ENCODE measurements around the gene XPOT. TPM values are rescaled to one million over a fixed set of nuclear protein-coding genes. Genes with fewer than 3 reads are reported as not detected.

Gene XPOT
- total RNA-seq, 2 donors from 2014 or later: 284 to 325 TPM

GRCh38 chr12:64440100-64440499, 35.9 kb downstream of the XPOT start:
- no peak for DNase-seq
- no peak for ATAC-seq (replicated peaks in 1 of 2)
- Mint-ChIP-seq H3K9me3 (no peaks in the 10 kb centered on the region), H3K27ac (peak overlapping the region; percentile 15), H3K4me3 (no peak overlapping the region), H3K4me1 (ENCODE audit: low read depth) (peaks cover 17% of the 10 kb centered on the region), H3K27me3 (ENCODE audit: low read depth) (no peaks in the 10 kb centered on the region), H3K36me3 (ENCODE audit: insufficient read depth in 2 of 2) (peaks cover 16 to 66% of the 10 kb centered on the region in 2 donors)

- peak overlapping the region; percentile 72 for H3K27ac Mint-ChIP-seq
- H3K4me1 Mint-ChIP-seq (ENCODE audit: low read depth): peaks cover 26% of the 10 kb centered on the region
- ATAC-seq (replicated peaks in 1 of 2) (peak in 1 of 2 donors; percentile 65), DNase-seq (no peak)
- H3K4me3 Mint-ChIP-seq: no peak overlapping the region
- peaks cover 11 to 47% of the 10 kb centered on the region in 2 donors for H3K36me3 Mint-ChIP-seq (ENCODE audit: insufficient read depth in 2 of 2)
- H3K27me3 Mint-ChIP-seq (ENCODE audit: low read depth): no peaks in the 10 kb centered on the region
- H3K9me3 Mint-ChIP-seq: no peaks in the 10 kb centered on the region
These were observed 41.3 kb downstream of the XPOT start for GRCh38 chr12:64445490-64445889.

- Mint-ChIP-seq H3K27ac (peak overlapping the region; percentile 10), H3K36me3 (ENCODE audit: insufficient read depth in 2 of 2) (peaks cover 11 to 41% of the 10 kb centered on the region in 2 donors), H3K27me3 (ENCODE audit: low read depth) (no peaks in the 10 kb centered on the region), H3K9me3 (no peaks in the 10 kb centered on the region), H3K4me3 (no peak overlapping the region), H3K4me1 (ENCODE audit: low read depth) (peaks cover 34% of the 10 kb centered on the region)
- DNase-seq (no peak), ATAC-seq (replicated peaks in 1 of 2) (no peak)
These were observed 42.1 kb downstream of the XPOT start for GRCh38 chr12:64446295-64446694.

DNA sequence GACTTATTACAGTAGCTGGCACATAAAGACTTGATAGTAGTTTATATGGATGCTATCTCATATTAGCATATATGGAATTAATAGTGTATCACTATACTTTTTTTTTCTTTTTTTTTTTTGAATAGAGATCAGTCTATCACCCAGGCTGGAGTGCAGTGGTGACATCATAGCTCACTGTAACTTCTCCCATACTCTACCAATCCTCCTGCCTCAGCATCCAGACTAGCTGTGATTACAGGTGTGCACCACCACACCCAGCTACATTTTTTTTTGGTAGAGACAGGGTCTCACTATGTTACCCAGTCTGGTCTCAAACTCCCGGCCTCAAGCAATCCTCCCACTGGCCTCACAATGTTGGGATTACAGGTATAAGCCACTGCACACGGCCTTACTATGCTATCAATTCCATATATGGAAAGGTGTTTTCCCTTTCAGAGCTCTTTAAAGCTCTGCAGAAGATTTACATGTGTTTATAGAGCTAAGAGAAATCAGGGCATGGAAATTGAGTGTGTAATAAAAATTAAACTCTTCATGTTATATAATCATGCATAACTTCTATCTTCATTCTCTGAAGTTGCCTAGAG, 46.0 kb downstream of the XPOT start:
- no peaks in the 10 kb centered on the region for H3K9me3 Mint-ChIP-seq
- peak overlapping the region; percentile 94 for H3K27ac Mint-ChIP-seq
- no peak for DNase-seq
- no peak for ATAC-seq (replicated peaks in 1 of 2)
- H3K36me3 Mint-ChIP-seq (ENCODE audit: insufficient read depth in 2 of 2): peaks cover 11 to 17% of the 10 kb centered on the region in 2 donors
- no peaks in the 10 kb centered on the region for H3K27me3 Mint-ChIP-seq (ENCODE audit: low read depth)
- H3K4me3 Mint-ChIP-seq: peak overlapping the region in 1 of 2 donors; percentile 97
- H3K4me1 Mint-ChIP-seq (ENCODE audit: low read depth): peaks cover 36% of the 10 kb centered on the region

DNA sequence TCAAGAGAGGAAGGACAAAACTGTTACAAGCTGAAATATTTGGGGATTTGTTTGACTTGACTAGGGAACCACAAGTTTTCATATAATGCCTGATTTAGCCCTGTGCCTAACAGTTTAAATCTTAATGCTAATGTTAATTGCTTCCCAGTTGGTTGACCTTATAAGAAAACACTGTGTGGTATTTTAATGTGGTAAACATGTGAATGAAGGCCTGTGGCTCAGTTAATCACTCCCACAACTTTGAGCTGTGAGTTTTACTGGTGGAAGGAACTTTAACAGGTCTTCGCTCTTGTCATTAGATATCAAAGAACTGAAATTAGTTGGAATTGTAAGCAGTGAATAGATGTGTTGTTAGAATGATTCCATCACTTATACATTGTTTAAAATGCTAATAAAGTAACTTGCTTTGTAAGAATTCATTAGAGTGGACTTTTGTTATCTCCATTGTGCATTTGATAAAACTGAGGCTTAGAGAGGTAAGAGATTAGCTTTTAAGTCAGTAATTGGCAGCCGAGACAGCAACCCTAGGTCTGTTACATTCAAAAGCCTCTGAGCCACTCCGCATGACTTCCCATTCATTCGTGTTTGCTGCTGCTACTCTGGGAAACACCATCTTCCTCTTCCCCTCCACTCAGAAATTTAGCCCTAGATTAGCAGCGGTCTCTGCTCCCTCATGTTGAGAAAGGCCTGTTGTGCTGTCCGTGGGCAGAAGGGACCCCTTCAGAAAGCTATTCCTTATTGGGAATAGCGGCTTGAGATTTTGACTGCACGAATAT, 46.7 kb downstream of the XPOT start:
- ATAC-seq (replicated peaks in 1 of 2) (no peak), DNase-seq (no peak)
- Mint-ChIP-seq H3K4me3 (peak overlapping the region; percentile 93 to 97), H3K4me1 (ENCODE audit: low read depth) (peaks cover 40% of the 10 kb centered on the region), H3K36me3 (ENCODE audit: insufficient read depth in 2 of 2) (peaks cover 12 to 17% of the 10 kb centered on the region in 2 donors), H3K27me3 (ENCODE audit: low read depth) (no peaks in the 10 kb centered on the region), H3K9me3 (no peaks in the 10 kb centered on the region), H3K27ac (peak overlapping the region; percentile 94)

DNA sequence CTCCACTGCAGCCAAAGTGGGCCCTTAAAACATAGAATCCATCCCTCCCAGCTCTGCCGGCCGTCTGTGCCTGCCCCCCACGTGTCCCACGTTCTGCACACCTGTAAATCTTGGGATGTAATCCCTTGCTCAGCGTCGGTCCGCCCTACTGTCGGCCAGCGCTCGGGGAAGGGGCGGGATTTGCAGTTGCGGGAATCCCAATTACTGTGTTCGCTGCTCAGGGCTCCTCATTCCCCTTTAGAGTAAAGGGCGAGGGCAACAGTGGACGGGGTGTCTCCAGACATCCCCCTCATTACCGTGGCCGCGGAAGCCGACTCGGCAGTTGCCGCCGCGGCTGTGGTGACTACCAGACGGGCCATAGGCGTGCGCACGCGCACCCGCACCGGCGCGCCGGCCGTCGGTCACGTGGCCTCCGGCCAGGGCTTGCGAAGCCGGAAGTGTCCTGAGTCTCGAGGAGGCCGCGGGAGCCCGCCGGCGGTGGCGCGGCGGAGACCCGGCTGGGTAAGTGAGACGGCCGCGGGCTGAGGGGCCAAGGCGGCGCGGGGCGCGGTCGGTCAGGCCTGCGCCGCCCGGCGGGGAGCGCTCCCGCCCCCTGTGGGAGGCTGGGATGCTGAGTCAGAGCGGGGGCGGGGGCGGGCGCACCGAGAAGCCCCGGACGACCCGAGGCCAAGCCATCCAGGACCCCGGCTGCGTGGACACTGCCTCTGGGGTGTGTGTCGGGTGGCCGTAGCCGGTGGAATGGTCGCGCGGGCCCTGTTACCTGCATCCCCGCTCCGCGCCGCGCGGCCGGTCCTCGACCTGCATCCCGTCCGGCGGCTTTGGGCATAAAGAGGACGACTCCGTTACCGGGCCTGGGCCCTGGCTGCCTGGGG, 47.7 kb downstream of the XPOT start, which contains the start of gene TBK1:
TBK1 (plus strand) TSS at position 434 of the 872 bp plus-strand sequence. CDS start 3,751 bp downstream, outside the sequence.
- no peaks in the 10 kb centered on the region for H3K27me3 Mint-ChIP-seq (ENCODE audit: low read depth)
- peak within 1 kb of the TSS; percentile 99 for H3K27ac Mint-ChIP-seq
- H3K4me1 Mint-ChIP-seq (ENCODE audit: low read depth): peaks cover 49% of the 10 kb centered on the region
- H3K9me3 Mint-ChIP-seq: no peaks in the 10 kb centered on the region
- peak; percentile 76 to 83 for DNase-seq
- peaks cover 9 to 10% of the 10 kb centered on the region in 2 donors for H3K36me3 Mint-ChIP-seq (ENCODE audit: insufficient read depth in 2 of 2)
- ATAC-seq (replicated peaks in 1 of 2): peak; percentile 83 to 85
- H3K4me3 Mint-ChIP-seq: peak within 1 kb of the TSS; percentile 93 to 99

GRCh38 chr12:64452559-64453329, 48.6 kb downstream of the XPOT start:
- Mint-ChIP-seq H3K27me3 (ENCODE audit: low read depth) (no peaks in the 10 kb centered on the region), H3K9me3 (no peaks in the 10 kb centered on the region)

GRCh38 chr12:64455506-64455905, 51.3 kb downstream of the XPOT start:
- ATAC-seq (replicated peaks in 1 of 2) (no peak), DNase-seq (no peak)
- no peaks in the 10 kb centered on the region for H3K27me3 Mint-ChIP-seq (ENCODE audit: low read depth)
- H3K36me3 Mint-ChIP-seq (ENCODE audit: insufficient read depth in 2 of 2): peaks cover 9 to 11% of the 10 kb centered on the region in 2 donors
- H3K4me3 Mint-ChIP-seq: peak overlapping the region in 1 of 2 donors; percentile 67
- H3K4me1 Mint-ChIP-seq (ENCODE audit: low read depth): peaks cover 67% of the 10 kb centered on the region
- peak overlapping the region; percentile 95 for H3K27ac Mint-ChIP-seq
- H3K9me3 Mint-ChIP-seq: no peaks in the 10 kb centered on the region

More at GRCh38 chr12:64452559-64453329, 48.6 kb downstream of the XPOT start:
- peak overlapping the region; percentile 92 to 99 for H3K4me3 Mint-ChIP-seq
- DNase-seq (no peak), ATAC-seq (replicated peaks in 1 of 2) (peak in 1 of 2 donors; percentile 12)
- H3K4me1 Mint-ChIP-seq (ENCODE audit: low read depth): peaks cover 57% of the 10 kb centered on the region
- peak overlapping the region; percentile 99 for H3K27ac Mint-ChIP-seq
- H3K36me3 Mint-ChIP-seq (ENCODE audit: insufficient read depth in 2 of 2): peaks cover 9% of the 10 kb centered on the region in 2 donors

DNA sequence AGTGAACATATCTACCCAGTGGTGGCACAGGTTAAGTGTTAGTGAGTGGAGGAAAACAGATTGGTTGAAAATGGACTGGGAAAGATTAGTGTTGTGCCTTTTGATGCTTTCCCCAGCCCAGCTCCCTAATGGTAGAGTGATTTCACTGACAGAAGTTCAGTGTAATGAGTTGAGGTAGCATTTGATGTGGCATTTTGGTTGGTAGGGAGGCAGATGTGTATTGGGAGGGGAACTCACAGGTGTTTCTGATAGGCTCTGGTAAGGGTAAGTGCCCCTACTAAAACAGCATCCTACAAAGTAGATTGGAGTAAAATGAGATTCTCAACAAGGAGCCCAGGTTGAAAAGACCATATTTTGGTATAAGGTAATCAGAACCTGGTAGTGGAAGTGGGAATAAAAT, 51.9 kb downstream of the XPOT start:
- H3K4me3 Mint-ChIP-seq: peak overlapping the region in 1 of 2 donors; percentile 67

GRCh38 chr12:64457032-64457431, 52.8 kb downstream of the XPOT start:
- peak overlapping the region in 1 of 2 donors; percentile 76 for H3K4me3 Mint-ChIP-seq

More for the DNA sequence above, 51.9 kb downstream of the XPOT start:
- H3K4me1 Mint-ChIP-seq (ENCODE audit: low read depth): peaks cover 61% of the 10 kb centered on the region
- H3K36me3 Mint-ChIP-seq (ENCODE audit: insufficient read depth in 2 of 2): peaks cover 10 to 15% of the 10 kb centered on the region in 2 donors
- no peak for DNase-seq
- no peaks in the 10 kb centered on the region for H3K27me3 Mint-ChIP-seq (ENCODE audit: low read depth)
- ATAC-seq (replicated peaks in 1 of 2): no peak
- no peaks in the 10 kb centered on the region for H3K9me3 Mint-ChIP-seq
- H3K27ac Mint-ChIP-seq: peak overlapping the region; percentile 95

DNA sequence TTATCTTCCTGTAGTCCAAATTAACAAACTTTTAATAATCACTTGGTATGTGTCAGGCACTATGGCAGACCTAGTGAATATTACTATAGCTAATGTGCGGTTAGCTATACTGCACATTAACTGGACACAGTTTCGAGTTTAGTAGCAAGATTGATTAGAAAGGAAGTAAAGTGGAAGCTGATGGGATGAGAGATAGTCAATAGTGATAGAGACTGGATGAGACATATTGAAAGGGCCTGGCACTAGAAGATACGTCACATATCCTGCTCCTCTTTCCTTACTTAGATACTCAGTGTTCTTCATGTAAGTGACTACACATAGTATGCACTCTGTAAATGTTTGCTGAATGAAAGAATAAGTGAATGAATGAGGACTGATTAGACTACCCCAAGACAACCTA, 53.3 kb downstream of the XPOT start:
- H3K4me1 Mint-ChIP-seq (ENCODE audit: low read depth): peaks cover 54% of the 10 kb centered on the region
- no peaks in the 10 kb centered on the region for H3K9me3 Mint-ChIP-seq
- H3K27ac Mint-ChIP-seq: peak overlapping the region; percentile 95
- no peaks in the 10 kb centered on the region for H3K27me3 Mint-ChIP-seq (ENCODE audit: low read depth)
- ATAC-seq (replicated peaks in 1 of 2) (peak; percentile 17 to 61), DNase-seq (no peak)
- H3K4me3 Mint-ChIP-seq: peak overlapping the region in 1 of 2 donors; percentile 76
- peaks cover 12 to 19% of the 10 kb centered on the region in 2 donors for H3K36me3 Mint-ChIP-seq (ENCODE audit: insufficient read depth in 2 of 2)

More at GRCh38 chr12:64457032-64457431, 52.8 kb downstream of the XPOT start:
- no peaks in the 10 kb centered on the region for H3K27me3 Mint-ChIP-seq (ENCODE audit: low read depth)
- peaks cover 12 to 19% of the 10 kb centered on the region in 2 donors for H3K36me3 Mint-ChIP-seq (ENCODE audit: insufficient read depth in 2 of 2)
- H3K4me1 Mint-ChIP-seq (ENCODE audit: low read depth): peaks cover 54% of the 10 kb centered on the region
- no peaks in the 10 kb centered on the region for H3K9me3 Mint-ChIP-seq
- DNase-seq: peak; percentile 41 to 53
- peak in 1 of 2 donors; percentile 47 for ATAC-seq (replicated peaks in 1 of 2)
- peak overlapping the region; percentile 95 for H3K27ac Mint-ChIP-seq

DNA sequence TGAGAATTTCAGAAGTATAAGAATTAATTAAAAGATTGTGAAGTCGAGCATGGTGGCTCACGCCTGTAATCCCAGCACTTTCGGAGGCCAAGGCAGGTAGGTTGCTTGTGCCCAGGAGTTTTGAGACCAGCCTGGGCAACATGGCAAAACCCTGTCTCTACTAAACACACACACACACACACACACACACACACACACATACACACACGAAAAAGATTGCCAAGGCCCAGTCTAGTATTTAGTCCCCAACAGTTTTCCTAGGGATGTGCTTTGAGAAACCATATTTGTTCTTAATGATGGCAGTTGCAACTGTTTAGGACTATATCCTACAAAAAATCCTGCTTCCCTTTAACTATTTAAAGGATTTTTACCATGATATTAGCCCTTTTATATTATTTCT, 53.7 kb downstream of the XPOT start:
- H3K9me3 Mint-ChIP-seq: no peaks in the 10 kb centered on the region
- H3K27ac Mint-ChIP-seq: peak overlapping the region; percentile 95
- DNase-seq: no peak
- peaks cover 51% of the 10 kb centered on the region for H3K4me1 Mint-ChIP-seq (ENCODE audit: low read depth)
- peaks cover 7 to 19% of the 10 kb centered on the region in 2 donors for H3K36me3 Mint-ChIP-seq (ENCODE audit: insufficient read depth in 2 of 2)
- no peaks in the 10 kb centered on the region for H3K27me3 Mint-ChIP-seq (ENCODE audit: low read depth)
- no peak for ATAC-seq (replicated peaks in 1 of 2)
- H3K4me3 Mint-ChIP-seq: peak overlapping the region in 1 of 2 donors; percentile 76
